ENCODE measurements around the gene GPRC5B.
A peak's percentile ranks its signal among the peaks of the same experiment; 100 is the strongest.

GPRC5B gene

GRCh38 chr16:19884611-19885450 lies at the start of gene GPRC5B:
TSS of gene GPRC5B (minus strand) at chr16:19884848. CDS start at chr16:19872845, 12,003 bp downstream.
- peak; percentile 42 for DNase-seq

GRCh38 chr16:19933740-19934139 lies 49.1 kb upstream of the GPRC5B start:
- DNase-seq = no peak

GRCh38 chr16:19929062-19929511 lies 44.4 kb upstream of the GPRC5B start:
- no peak for DNase-seq

GRCh38 chr16:19928432-19928831 lies 43.8 kb upstream of the GPRC5B start:
- no peak for DNase-seq

GRCh38 chr16:19926449-19927390 lies 42.1 kb upstream of the GPRC5B start:
- DNase-seq = no peak

GRCh38 chr16:19923396-19923795 lies 38.7 kb upstream of the GPRC5B start:
- no peak for DNase-seq

- DNase-seq = no peak
Measured at GRCh38 chr16:19919142-19919541, 34.5 kb upstream of the GPRC5B start.

- DNase-seq = no peak
Measured at GRCh38 chr16:19916064-19916463, 31.4 kb upstream of the GPRC5B start.

- DNase-seq = no peak
Measured at GRCh38 chr16:19914877-19915276, 30.2 kb upstream of the GPRC5B start.

GRCh38 chr16:19913340-19913645 lies 28.6 kb upstream of the GPRC5B start:
- DNase-seq = no peak

GRCh38 chr16:19912455-19913339 lies 28.0 kb upstream of the GPRC5B start:
- DNase-seq = no peak

- no peak for DNase-seq
Measured at GRCh38 chr16:19911747-19912454, 27.3 kb upstream of the GPRC5B start.

GRCh38 chr16:19911204-19911603 lies 26.6 kb upstream of the GPRC5B start:
- no peak for DNase-seq

- DNase-seq = no peak
Measured at GRCh38 chr16:19909750-19910322, 25.2 kb upstream of the GPRC5B start.

GRCh38 chr16:19908921-19909320 lies 24.3 kb upstream of the GPRC5B start:
- no peak for DNase-seq

- DNase-seq = peak; percentile 95
Measured at GRCh38 chr16:19907161-19907992, 22.7 kb upstream of the GPRC5B start.

- no peak for DNase-seq
Measured at GRCh38 chr16:19901164-19901563, 16.5 kb upstream of the GPRC5B start.

GRCh38 chr16:19899605-19899955 lies 14.9 kb upstream of the GPRC5B start:
- DNase-seq = no peak

GRCh38 chr16:19898924-19899604 lies 14.4 kb upstream of the GPRC5B start:
- peak; percentile 89 for DNase-seq

GRCh38 chr16:19898166-19898565 lies 13.5 kb upstream of the GPRC5B start:
- DNase-seq = no peak

Measured in NCI-H510A treated with DMSO at 0.1 percent for 48 hours (cell line).